ENCODE results near the gene VWDE.
"Not testable (repeated sequence)": the region's sequence is repeated elsewhere in the genome, so short reads cannot be mapped to it uniquely, and the experiment has no call there.

The VWDE gene

GRCh38 chr7:12401538-12402364 lies 1.9 kb downstream of the VWDE start:
- no peak for DNase-seq

- peak; percentile 85 for DNase-seq
These were observed 5.5 kb downstream of the VWDE start for GRCh38 chr7:12398186-12398585.

- DNase-seq, result no peak
These were observed 6.0 kb downstream of the VWDE start for GRCh38 chr7:12397671-12398070.

- DNase-seq, result not testable (repeated sequence)
These were observed 7.0 kb downstream of the VWDE start for GRCh38 chr7:12396670-12397069.

- DNase-seq, result no peak
These were observed 11.6 kb downstream of the VWDE start for GRCh38 chr7:12391922-12392615.

- peak; percentile 57 for DNase-seq
These were observed 14.5 kb downstream of the VWDE start for GRCh38 chr7:12389089-12389700.

- no peak for DNase-seq
These were observed 17.3 kb downstream of the VWDE start for GRCh38 chr7:12386313-12386740.

GRCh38 chr7:12385364-12385786 lies 18.3 kb downstream of the VWDE start:
- no peak for DNase-seq

GRCh38 chr7:12383377-12383776 lies 20.3 kb downstream of the VWDE start:
- no peak for DNase-seq

GRCh38 chr7:12378389-12378788 lies 25.3 kb downstream of the VWDE start:
- no peak for DNase-seq

- DNase-seq, result no peak
These were observed 26.3 kb downstream of the VWDE start for GRCh38 chr7:12377406-12377805.

- DNase-seq, result no peak
These were observed 29.9 kb downstream of the VWDE start for GRCh38 chr7:12373580-12374263.

GRCh38 chr7:12370249-12370648 lies 33.4 kb downstream of the VWDE start:
- no peak for DNase-seq

- no peak for DNase-seq
These were observed 33.9 kb downstream of the VWDE start for GRCh38 chr7:12369756-12370155.

GRCh38 chr7:12369072-12369471 lies 34.6 kb downstream of the VWDE start:
- no peak for DNase-seq

- no peak for DNase-seq
These were observed 42.7 kb downstream of the VWDE start for GRCh38 chr7:12360948-12361347.

GRCh38 chr7:12358694-12359093 lies 45.0 kb downstream of the VWDE start:
- no peak for DNase-seq

- DNase-seq, result no peak
These were observed 46.2 kb downstream of the VWDE start for GRCh38 chr7:12357508-12357907.

GRCh38 chr7:12351843-12352242 lies 51.8 kb downstream of the VWDE start:
- DNase-seq, result no peak

GRCh38 chr7:12350971-12351370 lies 52.7 kb downstream of the VWDE start:
- no peak for DNase-seq

- DNase-seq, result no peak
These were observed 66.6 kb downstream of the VWDE start for GRCh38 chr7:12337095-12337494.

- no peak for DNase-seq
These were observed 74.5 kb downstream of the VWDE start for GRCh38 chr7:12328888-12329770.

All from MV-4-11 (cell line).